Loucy (cell line): ENCODE measurements around the gene GPATCH2.

ENCODE experiments used
- H2AFZ ChIP-seq: fragments of 200-600 bp; sonication (generic); 2 replicates; pipeline ENCODE4 v1.6.0; 2016; ENCODE audit warnings: antibody characterized with exemption, mild to moderate bottlenecking, low read length, moderate library complexity
- H3F3A ChIP-seq: fragments of 200-600 bp; 2 replicates; pipeline ENCODE4 v1.6.0; 2016; ENCODE audit warnings: antibody characterized with exemption, low read depth, mild to moderate bottlenecking
- H3K27me3 ChIP-seq: fragments of 200-600 bp; sonication (generic); 2 replicates; pipeline ENCODE4 v1.6.1; 2014; ENCODE audit warnings: low read length, mild to moderate bottlenecking; ENCODE audit not compliant: insufficient read depth, poor library complexity, severe bottlenecking
- H3K36me3 ChIP-seq: fragments of 200-600 bp; sonication (generic); 2 replicates; pipeline ENCODE4 v1.6.1; 2016; ENCODE audit warnings: low read length; ENCODE audit not compliant: insufficient read depth
- H3K4me1 ChIP-seq: fragments of 200-600 bp; sonication (generic); 2 replicates; pipeline ENCODE4 v1.5.1; 2014; ENCODE audit warnings: low read length, mild to moderate bottlenecking; ENCODE audit not compliant: insufficient read depth, poor library complexity, severe bottlenecking
- H3K4me2 ChIP-seq: fragments of 200-600 bp; sonication (generic); 2 replicates; pipeline ENCODE4 v1.6.0; 2014; ENCODE audit warnings: antibody characterized with exemption, low read length, low read depth, mild to moderate bottlenecking; ENCODE audit not compliant: poor library complexity, severe bottlenecking
- H3K4me3 ChIP-seq: fragments of 200-600 bp; sonication (generic); 2 replicates; pipeline ENCODE4 v1.5.1; 2014; ENCODE audit warnings: low read length, mild to moderate bottlenecking, mixed read lengths; ENCODE audit not compliant: poor library complexity, severe bottlenecking
- H3K79me2 ChIP-seq: fragments of 200-600 bp; sonication (generic); 2 replicates; pipeline ENCODE4 v1.6.1; 2014; ENCODE audit warnings: low read length; ENCODE audit not compliant: insufficient read depth
- H3K9ac ChIP-seq: fragments of 200-600 bp; sonication (generic); 2 replicates; pipeline ENCODE4 v1.6.0; 2014; ENCODE audit warnings: mild to moderate bottlenecking, low read depth, low read length, moderate library complexity; ENCODE audit not compliant: poor library complexity, severe bottlenecking
- H3K9me2 ChIP-seq: fragments of 200-600 bp; sonication (generic); replicated peaks from 2 replicates; pipeline ENCODE4 v1.6.1; 2016; ENCODE audit warnings: low read depth, low read length, mixed read lengths
- H3K9me3 ChIP-seq: fragments of 200-600 bp; sonication (generic); 2 replicates; pipeline ENCODE4 v1.6.1; 2014; ENCODE audit warnings: mild to moderate bottlenecking, antibody characterized with exemption, low read length, low read depth; ENCODE audit not compliant: insufficient read depth
- H4K20me1 ChIP-seq: fragments of 200-600 bp; sonication (generic); 2 replicates; pipeline ENCODE4 v1.6.0; 2014; ENCODE audit warnings: antibody characterized with exemption, low read length, mild to moderate bottlenecking; ENCODE audit not compliant: insufficient read depth, poor library complexity, severe bottlenecking
- EZH2phosphoT487 ChIP-seq: fragments of 200-600 bp; IDR thresholded peaks from 2 replicates; pipeline ENCODE4 v1.6.1; 2018; ENCODE audit warnings: antibody characterized with exemption, mild to moderate bottlenecking, moderate library complexity, borderline replicate concordance
- TF ChIP-seq, protein P1 (sequence below): fragments of 200-600 bp; sonication (generic); conservative IDR thresholded peaks from 2 replicates; pipeline ENCODE4 v1.5.1; 2014; ENCODE audit warnings: mild to moderate bottlenecking, antibody characterized with exemption, low read length

GPATCH2 gene

DNA sequence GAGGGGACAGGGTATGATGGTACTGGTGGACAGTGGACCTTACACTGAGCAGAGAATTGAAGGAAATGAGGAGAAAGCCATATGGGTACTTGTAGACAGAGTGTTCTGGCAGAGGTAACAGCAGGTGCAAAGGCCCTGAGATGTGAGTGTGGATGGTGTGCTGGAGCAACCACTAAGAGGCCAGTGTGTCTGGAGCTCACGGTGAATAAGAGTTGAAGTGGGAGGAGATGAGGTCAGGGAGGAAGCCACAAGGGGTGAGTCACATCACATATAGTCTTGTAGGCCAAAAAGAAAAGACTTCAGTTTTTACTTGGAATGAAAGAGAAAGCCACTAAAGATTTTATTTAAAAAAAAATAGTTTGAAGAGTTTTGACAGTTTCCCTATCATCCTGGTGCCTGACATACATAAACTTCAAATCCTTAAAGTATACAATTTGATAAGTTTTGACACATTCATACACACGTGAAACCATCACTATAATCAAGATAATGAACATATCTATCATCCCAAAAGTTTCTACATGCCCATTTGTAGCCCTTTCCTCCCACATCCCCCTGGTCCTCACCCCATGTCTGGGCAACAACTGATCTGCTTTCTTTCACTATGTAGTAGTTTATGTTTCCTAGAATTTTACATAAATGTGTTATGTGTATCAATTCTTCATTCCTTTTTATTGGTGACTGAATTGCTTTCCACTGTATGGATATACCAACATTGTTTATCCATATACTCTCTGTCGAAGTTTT is 148.4 kb downstream of the GPATCH2 start:
- Histone ChIP-seq H3F3A (no peaks in the 10 kb centered on the region), H2AFZ (no peak overlapping the region), H3K9me3 (no peaks in the 10 kb centered on the region), H3K36me3 (no peaks in the 10 kb centered on the region), H3K79me2 (no peaks in the 10 kb centered on the region), H3K9ac (no peak overlapping the region), H3K27me3 (no peaks in the 10 kb centered on the region), H3K4me2 (no peak overlapping the region), H3K4me3 (no peak overlapping the region), H4K20me1 (no peaks in the 10 kb centered on the region), H3K9me2 (no peaks in the 10 kb centered on the region), H3K4me1 (no peaks in the 10 kb centered on the region)
- TF ChIP-seq, protein P1, sequence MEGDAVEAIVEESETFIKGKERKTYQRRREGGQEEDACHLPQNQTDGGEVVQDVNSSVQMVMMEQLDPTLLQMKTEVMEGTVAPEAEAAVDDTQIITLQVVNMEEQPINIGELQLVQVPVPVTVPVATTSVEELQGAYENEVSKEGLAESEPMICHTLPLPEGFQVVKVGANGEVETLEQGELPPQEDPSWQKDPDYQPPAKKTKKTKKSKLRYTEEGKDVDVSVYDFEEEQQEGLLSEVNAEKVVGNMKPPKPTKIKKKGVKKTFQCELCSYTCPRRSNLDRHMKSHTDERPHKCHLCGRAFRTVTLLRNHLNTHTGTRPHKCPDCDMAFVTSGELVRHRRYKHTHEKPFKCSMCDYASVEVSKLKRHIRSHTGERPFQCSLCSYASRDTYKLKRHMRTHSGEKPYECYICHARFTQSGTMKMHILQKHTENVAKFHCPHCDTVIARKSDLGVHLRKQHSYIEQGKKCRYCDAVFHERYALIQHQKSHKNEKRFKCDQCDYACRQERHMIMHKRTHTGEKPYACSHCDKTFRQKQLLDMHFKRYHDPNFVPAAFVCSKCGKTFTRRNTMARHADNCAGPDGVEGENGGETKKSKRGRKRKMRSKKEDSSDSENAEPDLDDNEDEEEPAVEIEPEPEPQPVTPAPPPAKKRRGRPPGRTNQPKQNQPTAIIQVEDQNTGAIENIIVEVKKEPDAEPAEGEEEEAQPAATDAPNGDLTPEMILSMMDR: no peak
- no peak for TF ChIP-seq EZH2phosphoT487

DNA sequence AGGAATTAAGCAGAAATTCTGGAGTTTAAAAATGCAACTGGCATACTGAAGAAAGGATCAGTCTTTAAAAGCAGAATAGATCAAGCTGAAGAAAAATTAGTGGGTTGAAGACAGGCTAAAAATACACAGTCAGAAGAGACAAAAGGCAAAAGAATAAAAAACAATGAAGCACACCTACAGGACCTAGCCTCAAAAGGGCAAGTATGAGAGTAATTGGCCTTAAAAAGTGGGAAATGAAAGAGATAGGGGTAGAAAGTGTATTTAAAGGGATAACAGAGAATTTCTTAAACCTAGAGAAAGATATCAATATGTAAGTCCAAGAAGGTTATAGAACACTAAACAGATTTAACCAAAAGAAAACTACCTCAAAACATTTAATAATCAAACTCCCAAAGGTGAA is 152.4 kb downstream of the GPATCH2 start:
- Histone ChIP-seq H3K9ac (no peak overlapping the region), H3K4me3 (no peak overlapping the region), H3K27me3 (no peaks in the 10 kb centered on the region), H4K20me1 (no peaks in the 10 kb centered on the region), H3K9me2 (no peaks in the 10 kb centered on the region), H3K4me2 (no peak overlapping the region), H3K79me2 (no peaks in the 10 kb centered on the region), H3F3A (no peaks in the 10 kb centered on the region), H3K36me3 (no peaks in the 10 kb centered on the region), H3K4me1 (no peaks in the 10 kb centered on the region), H2AFZ (no peak overlapping the region), H3K9me3 (no peaks in the 10 kb centered on the region)
- TF ChIP-seq, protein P1: no peak
- no peak for TF ChIP-seq EZH2phosphoT487

DNA sequence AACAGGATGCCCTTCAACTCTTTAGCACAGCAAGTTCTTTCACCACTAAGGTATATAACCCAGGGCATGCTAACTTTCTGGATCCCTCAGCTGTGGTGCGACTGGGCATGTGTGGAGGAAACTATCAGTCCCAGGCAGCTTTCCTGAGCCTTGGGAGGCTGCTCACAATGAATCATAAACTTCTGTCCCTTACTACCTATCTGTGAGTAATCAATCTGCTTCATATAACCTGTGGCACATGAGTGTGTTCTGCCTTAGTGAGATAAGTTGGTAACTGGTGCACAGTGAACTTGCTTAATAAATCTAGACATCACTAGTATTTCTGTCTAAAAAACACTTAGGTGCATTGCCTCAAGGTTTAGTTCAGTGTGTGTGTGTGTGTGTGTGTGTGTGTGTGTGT is 158.0 kb downstream of the GPATCH2 start:
- no peaks in the 10 kb centered on the region for H3K9me3 ChIP-seq
- no peaks in the 10 kb centered on the region for H4K20me1 ChIP-seq
- no peak overlapping the region for H3K4me2 ChIP-seq
- no peaks in the 10 kb centered on the region for H3K27me3 ChIP-seq
- no peaks in the 10 kb centered on the region for H3F3A ChIP-seq
- no peaks in the 10 kb centered on the region for H3K36me3 ChIP-seq
- H2AFZ ChIP-seq: no peak overlapping the region
- no peaks in the 10 kb centered on the region for H3K9me2 ChIP-seq
- no peaks in the 10 kb centered on the region for H3K79me2 ChIP-seq
- no peak overlapping the region for H3K4me3 ChIP-seq
- no peaks in the 10 kb centered on the region for H3K4me1 ChIP-seq
- no peak for TF ChIP-seq EZH2phosphoT487
- TF ChIP-seq, protein P1: no peak
- H3K9ac ChIP-seq: no peak overlapping the region
